ENCODE measurements around the gene TMEM179. TPM values are rescaled to one million over a fixed set of nuclear protein-coding genes. Genes with fewer than 3 reads are reported as not detected.

TMEM179 gene
- total RNA-seq, 2 donors from 2014 or later = 0.52 to 2.2 TPM

DNA sequence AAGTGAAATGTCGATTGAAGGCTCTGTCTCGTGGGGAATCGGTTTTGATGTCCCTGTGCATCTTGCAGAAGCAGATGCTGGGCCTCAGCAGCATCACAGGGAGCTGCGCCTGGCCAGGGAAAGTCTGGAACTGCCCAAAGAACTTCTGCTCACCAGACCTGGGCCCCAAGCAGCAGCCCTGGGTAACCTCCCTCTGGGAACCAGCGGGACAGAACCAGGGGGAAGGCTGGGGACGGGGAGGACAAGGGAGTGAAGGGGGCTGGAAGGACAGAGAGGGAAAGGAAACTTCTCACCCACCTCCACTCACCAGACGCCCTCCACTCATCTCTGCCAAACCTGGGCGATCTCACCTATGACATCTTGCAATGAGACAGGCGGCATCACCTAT, 51.8 kb downstream of the TMEM179 start:
- H3K4me1 ChIP-seq = no peaks in the 10 kb centered on the region
- H3K4me3 ChIP-seq = no peak overlapping the region
- no peak overlapping the region for H3K27ac ChIP-seq
- TF ChIP-seq, protein P1, sequence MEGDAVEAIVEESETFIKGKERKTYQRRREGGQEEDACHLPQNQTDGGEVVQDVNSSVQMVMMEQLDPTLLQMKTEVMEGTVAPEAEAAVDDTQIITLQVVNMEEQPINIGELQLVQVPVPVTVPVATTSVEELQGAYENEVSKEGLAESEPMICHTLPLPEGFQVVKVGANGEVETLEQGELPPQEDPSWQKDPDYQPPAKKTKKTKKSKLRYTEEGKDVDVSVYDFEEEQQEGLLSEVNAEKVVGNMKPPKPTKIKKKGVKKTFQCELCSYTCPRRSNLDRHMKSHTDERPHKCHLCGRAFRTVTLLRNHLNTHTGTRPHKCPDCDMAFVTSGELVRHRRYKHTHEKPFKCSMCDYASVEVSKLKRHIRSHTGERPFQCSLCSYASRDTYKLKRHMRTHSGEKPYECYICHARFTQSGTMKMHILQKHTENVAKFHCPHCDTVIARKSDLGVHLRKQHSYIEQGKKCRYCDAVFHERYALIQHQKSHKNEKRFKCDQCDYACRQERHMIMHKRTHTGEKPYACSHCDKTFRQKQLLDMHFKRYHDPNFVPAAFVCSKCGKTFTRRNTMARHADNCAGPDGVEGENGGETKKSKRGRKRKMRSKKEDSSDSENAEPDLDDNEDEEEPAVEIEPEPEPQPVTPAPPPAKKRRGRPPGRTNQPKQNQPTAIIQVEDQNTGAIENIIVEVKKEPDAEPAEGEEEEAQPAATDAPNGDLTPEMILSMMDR (IDR thresholded peaks at IDR 0.05) = no peak
- DNase-seq (ENCODE audit: low spot score) = no peak
- H3K9me3 ChIP-seq = no peaks in the 10 kb centered on the region
- H3K27me3 ChIP-seq = no peaks in the 10 kb centered on the region
- H3K36me3 ChIP-seq = no peaks in the 10 kb centered on the region

DNA sequence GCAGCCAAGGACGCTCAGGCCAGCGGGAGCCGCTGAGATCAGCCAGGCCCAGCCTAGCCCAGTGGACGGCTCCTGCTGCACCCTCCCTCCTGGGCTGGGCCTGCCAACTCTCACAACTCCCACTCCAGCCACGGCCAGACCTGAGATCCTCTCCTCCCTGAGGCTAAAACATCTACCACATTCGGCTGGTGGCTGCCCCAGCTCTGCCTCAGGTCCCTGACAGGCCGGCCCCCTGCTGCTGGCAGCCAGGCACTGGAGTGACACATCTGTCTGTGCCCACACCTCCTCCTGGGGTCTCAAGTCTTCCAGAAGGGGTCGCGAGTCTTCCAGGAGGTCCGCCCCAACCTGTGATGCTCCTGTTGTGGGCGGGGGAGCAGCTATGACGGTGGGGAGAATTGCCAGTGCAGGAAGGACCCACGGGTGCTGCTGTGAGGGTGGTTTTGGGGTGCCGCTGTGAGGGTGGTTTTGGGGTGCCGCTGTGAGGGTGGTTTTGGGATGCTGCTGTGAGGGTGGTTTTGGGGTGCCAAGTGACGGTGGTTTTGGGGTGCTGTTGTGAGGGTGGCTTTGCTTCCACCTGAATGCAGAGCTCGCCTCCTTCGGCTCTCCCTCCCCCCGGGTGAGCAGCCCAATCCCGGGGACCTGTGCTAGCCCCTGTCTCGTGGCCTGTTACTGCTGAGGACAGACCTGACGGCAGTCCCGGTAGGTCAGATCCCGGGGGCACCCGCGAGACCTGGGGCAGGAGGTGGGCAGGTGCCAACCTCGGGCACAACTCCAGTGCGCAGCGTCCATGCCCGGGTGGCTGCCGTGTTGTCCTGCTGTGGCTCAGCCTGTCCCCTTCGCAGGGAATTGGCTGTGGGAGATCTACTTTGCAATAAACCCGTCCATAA, 52.5 kb downstream of the TMEM179 start:
- no peaks in the 10 kb centered on the region for H3K36me3 ChIP-seq
- H3K27me3 ChIP-seq = no peaks in the 10 kb centered on the region
- TF ChIP-seq, protein P1 (IDR thresholded peaks at IDR 0.05) = no peak
- no peaks in the 10 kb centered on the region for H3K9me3 ChIP-seq
- H3K4me3 ChIP-seq = no peak overlapping the region
- no peaks in the 10 kb centered on the region for H3K4me1 ChIP-seq
- DNase-seq (ENCODE audit: low spot score) = no peak
- H3K27ac ChIP-seq = no peak overlapping the region

DNA sequence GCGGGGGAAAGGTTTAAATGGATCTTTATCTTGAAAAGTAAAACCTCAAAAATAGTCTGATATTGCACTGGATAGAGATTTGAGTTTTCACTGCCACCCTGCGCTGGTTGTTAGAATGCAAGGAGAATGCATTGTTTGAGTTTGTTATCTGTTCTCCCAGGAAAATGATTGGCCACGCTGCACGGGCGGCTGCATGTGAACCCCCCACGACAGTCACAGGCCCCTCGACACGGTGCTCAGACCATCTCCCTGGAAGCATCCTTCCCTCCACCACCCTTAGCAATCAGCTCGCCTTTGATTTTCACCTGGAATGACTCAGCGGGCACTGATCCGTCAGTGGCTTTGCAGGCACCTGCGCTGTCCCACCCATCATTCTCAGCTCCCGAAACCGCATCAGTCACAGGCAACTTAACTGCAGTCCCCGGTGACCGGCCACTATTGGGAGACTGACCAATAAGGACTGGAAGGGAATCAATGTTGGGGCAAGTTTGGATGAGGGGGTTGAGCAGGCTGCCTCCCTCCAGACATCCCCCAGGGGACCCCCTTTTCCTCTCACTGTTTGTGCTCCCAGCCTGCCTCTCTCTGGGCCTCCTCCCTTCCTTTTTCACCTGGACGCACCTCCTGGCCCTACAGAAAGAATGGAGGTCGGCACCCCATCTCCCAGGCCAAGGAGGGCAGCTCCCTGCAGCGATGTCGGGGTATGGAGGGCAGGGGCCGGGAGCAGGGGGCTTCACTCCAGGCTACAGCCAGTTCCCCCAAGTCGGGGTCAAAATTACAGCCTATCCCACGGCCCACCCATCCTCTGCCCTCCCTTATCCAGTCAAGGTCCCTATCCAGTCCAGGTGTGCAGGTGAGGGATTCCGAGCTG, 53.5 kb downstream of the TMEM179 start:
- Histone ChIP-seq H3K4me3 (no peak overlapping the region), H3K27me3 (no peaks in the 10 kb centered on the region), H3K27ac (no peak overlapping the region), H3K9me3 (no peaks in the 10 kb centered on the region), H3K4me1 (peaks cover 0 to 3% of the 10 kb centered on the region in 2 donors), H3K36me3 (no peaks in the 10 kb centered on the region)
- TF ChIP-seq, protein P1 (IDR thresholded peaks at IDR 0.05) = no peak
- DNase-seq (ENCODE audit: low spot score) = no peak

DNA sequence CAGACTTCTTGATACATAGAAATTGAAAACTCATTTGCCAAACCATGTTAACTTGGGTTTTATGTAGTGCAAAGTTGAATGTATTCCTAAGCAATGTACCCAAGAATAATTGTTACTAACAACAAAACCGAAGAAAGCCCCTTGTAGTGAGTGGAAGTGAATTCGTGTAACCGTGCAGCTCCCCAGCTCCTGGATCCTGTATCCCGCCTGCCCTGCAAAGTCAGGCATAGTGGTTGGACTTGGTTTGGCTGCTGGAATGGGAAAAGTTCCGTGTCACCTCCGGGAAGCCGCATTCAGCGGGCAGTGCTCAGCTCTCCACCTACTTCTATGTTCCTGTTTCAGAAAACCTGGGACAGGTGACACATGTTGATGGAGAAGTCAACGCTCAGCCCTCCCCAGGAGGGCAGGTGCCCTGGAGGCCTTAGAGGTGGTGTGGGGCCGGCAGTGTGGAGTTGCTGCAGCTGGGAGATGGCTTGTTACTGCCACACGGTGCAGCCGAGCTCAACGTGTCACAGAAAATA, 54.2 kb downstream of the TMEM179 start:
- TF ChIP-seq, protein P1 (IDR thresholded peaks at IDR 0.05) = no peak
- no peaks in the 10 kb centered on the region for H3K9me3 ChIP-seq
- no peak overlapping the region for H3K4me3 ChIP-seq
- H3K27ac ChIP-seq = no peak overlapping the region
- no peaks in the 10 kb centered on the region for H3K36me3 ChIP-seq
- peaks cover 0 to 7% of the 10 kb centered on the region in 2 donors for H3K4me1 ChIP-seq
- no peaks in the 10 kb centered on the region for H3K27me3 ChIP-seq
- no peak for DNase-seq (ENCODE audit: low spot score)

DNA sequence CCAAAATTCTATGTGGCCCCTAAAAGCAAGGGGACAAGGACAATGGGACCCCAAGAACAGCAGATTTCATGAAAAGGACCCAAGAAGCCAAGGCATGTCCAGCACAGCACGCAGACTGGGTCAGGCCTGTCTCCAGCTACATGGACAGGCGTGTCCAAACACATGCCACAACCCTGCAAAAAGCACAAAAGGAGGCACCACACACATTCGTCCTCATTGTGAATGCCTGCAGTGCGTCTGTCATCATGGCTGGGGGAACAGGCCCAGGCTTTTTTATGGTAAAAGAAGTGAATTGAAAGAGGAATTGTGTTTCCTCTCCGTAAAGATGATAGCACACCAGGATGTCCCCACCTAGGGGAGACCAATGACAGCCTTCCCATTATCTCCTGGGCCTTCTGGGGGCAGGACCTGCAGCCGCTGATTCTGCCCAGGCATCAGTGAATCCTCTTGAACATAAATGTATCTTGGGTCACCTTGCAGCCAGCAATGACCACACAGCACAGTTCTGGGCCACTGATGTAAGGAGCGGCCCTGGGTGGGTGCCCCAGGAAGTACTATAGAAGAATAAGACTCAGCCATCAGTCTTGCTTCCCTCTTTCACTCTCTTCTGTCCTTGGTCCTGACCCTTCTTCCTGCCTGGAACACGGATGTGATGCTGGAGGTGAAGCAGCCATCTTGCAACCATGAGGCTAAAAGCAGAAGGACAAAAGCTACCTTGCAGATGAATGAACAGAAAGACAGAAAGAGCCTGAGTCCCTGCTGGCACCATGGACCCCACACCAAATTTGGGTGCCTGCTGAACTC, 54.8 kb downstream of the TMEM179 start:
- H3K36me3 ChIP-seq = no peaks in the 10 kb centered on the region
- H3K4me3 ChIP-seq = no peak overlapping the region
- H3K27ac ChIP-seq = no peak overlapping the region
- TF ChIP-seq, protein P1 (IDR thresholded peaks at IDR 0.05) = no peak
- H3K4me1 ChIP-seq = peaks cover 0 to 7% of the 10 kb centered on the region in 2 donors
- H3K27me3 ChIP-seq = no peaks in the 10 kb centered on the region
- DNase-seq (ENCODE audit: low spot score) = no peak
- no peaks in the 10 kb centered on the region for H3K9me3 ChIP-seq
